Caki2 (cell line): Measurements from ENCODE around the gene ARFGAP1. TPM values are rescaled to one million over a fixed set of nuclear protein-coding genes. Genes with fewer than 3 reads are reported as not detected.

ENCODE experiments used
- DNase-seq: peaks from one replicate; pipeline ENCODE4 v3.0.0-alpha.2; 2015; ENCODE audit warnings: low read depth
- in situ Hi-C: cut with HindIII; loops from 2 replicates; pipeline ENCODE4 v1.10.0; 2016; ENCODE audit warnings: low sequenced_read_pairs, low pct_unique_long_range_greater_than_20kb, mixed read lengths
- total RNA-seq: library from RNA; depleted of rRNA; stranded (reverse); fragments of >200 nt; shearing (Covaris generic); gene quantifications from 2 replicates; pipeline ENCODE4 v1.2.3, GENCODE V29; 2014; ENCODE audit warnings: low replicate concordance

The ARFGAP1 gene
- total RNA-seq, 1 experiment from 2014 or later, result 139 TPM

DNA sequence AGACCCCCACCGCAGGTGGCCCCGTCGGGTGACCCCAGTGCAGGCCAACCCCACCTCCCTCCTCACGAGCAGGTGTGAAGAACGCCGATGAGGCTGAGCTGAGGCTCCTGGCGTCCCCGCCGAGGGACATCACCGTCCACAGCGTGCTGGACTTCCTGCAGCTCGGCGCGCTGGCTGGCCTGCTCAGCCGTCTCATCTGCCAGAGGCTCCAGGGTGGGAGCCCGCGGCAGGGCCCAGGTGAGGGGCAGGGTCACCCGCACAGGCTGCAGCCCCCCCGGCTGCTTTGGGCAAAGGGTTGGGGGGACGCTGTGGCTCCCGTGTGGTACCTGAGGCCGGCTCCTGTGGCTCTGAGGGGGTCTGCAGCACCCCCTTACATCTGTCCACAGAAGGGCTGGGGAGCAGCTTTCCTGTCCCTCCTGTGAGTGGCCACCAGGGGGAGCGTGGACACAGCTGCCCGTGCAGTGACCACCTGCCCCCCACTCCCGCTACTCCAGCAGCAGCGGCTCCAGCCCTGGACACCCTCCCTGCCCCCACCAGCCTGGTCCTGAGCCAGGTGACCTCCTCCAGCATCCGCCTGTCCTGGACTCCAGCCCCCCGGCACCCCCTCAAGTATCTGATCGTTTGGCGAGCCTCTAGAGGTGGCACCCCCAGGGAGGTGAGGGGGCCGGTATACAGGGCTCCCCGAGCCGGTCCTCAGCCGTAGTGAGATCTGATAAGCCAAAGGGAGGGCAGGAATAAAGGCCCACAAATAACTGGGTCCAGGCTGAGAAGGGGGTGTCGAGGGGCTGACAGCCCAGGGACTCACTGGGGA is 36.9 kb downstream of the ARFGAP1 start:
- no peak for DNase-seq
- in situ Hi-C loops, result no loop called here

GRCh38 chr20:63310265-63310991 is 37.8 kb downstream of the ARFGAP1 start:
- DNase-seq, result no peak
- in situ Hi-C loops, result no loop called here

DNA sequence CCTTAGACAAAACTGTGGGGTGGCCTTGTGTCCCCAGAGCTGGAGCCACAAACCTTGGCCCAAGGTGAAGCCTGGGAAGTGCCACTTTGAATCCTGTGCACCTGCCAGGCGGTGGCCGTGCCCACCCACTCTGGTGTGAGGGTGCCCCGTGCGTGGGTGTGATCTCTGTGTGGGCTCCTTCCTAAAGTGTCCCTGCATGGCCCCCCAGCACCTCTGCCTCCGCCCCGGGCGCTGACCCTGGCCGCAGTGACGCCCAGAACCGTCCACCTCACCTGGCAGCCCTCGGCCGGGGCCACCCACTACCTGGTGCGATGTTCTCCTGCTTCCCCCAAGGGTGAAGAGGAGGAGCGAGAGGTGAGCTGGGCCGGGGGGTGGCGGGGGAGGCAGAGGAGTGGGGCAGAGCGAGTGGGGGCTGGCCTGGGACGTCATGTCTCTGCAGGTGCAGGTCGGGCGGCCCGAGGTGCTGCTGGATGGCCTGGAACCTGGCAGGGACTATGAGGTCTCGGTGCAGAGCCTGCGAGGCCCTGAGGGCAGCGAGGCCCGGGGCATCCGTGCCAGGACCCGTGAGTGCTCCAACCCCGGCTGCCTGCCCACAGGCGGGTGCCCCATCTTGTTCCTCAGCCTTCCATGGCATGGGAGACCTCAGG is 38.7 kb downstream of the ARFGAP1 start:
- in situ Hi-C loops, result no loop called here
- no peak for DNase-seq

DNA sequence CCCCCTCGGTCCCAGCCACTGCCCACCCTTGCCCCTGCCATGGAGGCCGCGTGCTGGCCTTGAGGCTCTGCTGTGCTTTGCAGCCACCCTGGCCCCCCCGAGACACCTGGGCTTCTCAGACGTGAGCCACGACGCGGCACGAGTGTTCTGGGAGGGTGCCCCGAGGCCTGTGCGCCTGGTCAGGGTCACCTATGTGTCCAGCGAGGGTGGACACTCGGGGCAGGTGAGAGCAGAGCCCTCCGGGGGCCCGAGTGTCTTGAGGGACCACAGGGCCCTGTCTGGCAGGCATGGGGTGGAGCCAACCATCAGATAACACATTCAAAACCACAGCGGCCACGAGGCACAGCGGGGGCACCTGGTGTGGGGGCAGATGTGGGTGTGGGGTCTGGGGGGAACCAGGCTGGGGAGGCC is 39.2 kb downstream of the ARFGAP1 start:
- in situ Hi-C loops, result no loop called here
- DNase-seq, result no peak

- DNase-seq, result no peak
- in situ Hi-C loops, result no loop called here
Observed at GRCh38 chr20:63312273-63312672, 39.7 kb downstream of the ARFGAP1 start.

DNA sequence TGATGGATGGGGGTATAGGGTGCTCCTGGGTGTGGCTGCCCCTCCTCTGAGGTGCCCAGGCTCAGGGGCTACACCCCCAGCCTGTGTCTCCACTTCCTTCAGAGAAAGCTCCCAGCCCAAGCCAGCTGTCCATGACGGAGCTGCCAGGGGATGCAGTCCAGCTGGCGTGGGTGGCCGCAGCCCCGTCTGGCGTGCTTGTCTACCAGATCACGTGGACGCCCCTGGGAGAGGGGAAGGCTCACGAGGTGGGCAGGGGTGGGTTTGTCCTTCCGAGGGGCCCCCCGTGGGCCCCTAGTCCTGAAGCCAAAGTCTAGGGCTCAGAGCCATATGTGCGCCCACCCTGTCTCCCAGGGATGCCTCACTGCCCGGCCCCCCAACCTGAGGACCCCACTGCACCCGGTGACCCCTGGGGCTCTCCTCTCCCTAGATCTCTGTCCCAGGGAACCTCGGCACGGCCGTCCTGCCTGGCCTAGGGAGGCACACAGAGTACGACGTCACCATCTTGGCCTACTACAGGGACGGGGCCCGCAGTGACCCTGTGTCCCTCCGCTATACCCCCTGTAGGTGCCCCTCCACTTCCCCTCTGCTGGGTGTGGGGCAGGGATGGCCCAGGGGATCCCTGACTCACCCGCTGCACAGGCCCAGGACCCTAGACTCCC is 40.2 kb downstream of the ARFGAP1 start:
- in situ Hi-C loops, result no loop called here
- no peak for DNase-seq

- in situ Hi-C loops, result no loop called here
Observed at GRCh38 chr20:63313349-63314014, 40.9 kb downstream of the ARFGAP1 start.

DNA sequence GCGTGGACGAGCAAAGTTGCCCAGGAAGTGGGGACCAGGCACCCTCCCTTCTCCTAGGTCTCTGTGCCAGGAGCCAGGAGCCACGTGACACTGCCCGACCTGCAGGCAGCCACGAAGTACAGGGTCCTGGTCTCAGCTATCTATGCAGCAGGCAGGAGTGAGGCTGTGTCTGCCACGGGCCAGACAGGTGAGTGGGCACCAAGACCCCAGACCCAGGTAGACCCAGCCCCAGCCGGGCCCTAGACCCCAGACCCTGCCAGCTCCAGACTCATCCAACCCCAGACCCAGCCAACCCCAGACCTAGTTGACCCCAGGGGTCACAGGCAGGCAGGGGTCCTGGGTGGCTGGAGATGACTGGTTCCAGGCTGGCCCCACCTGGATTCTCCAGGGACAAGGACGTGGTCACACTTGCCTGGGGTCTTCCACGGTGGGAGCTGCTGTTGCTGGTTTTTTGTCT is 41.4 kb downstream of the ARFGAP1 start:
- in situ Hi-C loops, result no loop called here

More at GRCh38 chr20:63313349-63314014, 40.9 kb downstream of the ARFGAP1 start:
- DNase-seq, result no peak

GRCh38 chr20:63314566-63315239 is 42.1 kb downstream of the ARFGAP1 start:
- no peak for DNase-seq
- in situ Hi-C loops, result no loop called here

More for the DNA sequence above, 41.4 kb downstream of the ARFGAP1 start:
- DNase-seq, result no peak

GRCh38 chr20:63315240-63315689 is 42.7 kb downstream of the ARFGAP1 start:
- DNase-seq, result no peak
- in situ Hi-C loops, result no loop called here

DNA sequence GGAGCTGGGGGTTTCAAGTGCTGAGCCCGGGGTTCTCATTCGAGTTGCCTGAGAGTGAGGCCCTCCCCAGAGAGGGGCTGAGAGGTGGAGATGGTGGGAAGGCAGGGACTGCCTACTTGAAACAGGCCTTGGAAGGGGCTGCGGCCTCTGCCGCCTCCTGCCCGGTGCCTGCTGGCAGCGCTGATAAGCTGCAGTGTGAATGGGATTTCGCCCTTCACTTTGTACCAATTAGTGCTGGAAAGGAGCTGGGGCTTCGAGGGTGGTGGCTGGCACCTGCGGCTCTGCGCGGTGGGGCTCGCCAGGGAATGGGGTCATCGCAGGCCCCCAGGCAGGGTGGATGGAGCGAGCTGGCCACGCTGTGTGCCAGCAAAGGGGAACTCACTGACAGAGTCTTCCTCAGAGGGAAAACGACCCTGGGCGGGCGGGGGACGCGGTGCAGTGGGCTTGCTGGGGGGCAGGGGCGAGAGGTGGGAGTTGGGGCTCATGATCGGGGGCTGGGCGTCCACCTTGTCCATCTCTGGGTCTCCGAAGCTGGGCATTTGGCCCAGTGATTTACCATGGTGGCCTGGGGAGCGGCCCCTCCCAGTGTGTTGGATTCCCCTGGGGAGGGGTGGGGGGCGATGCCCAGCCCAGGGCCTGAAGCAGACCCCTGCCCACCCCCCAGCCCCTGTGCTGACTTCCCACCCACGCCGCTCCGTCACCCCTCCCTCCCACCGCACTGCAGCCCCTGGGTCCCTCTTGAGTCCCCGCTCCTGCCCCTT is 43.3 kb downstream of the ARFGAP1 start:
- in situ Hi-C loops, result no loop called here
- DNase-seq, result no peak

DNA sequence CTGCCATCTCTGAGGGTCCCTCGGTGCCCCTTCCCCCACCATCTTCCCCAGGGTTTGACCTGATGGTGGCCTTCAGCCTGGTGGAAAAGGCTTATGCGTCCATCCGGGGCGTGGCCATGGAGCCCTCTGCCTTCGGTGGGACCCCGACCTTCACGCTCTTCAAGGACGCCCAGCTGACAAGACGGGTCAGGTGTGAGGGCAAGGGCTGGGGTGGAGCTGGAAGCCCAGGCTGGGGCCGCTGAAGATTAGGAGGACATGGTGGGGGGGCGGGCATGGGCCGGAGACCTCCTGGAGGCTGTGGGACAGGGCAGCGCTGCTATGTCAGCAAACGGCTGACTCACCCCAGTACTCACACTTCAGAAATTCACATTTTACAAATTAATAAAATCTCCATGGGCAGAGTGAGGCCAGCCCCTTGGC is 43.9 kb downstream of the ARFGAP1 start:
- in situ Hi-C loops, result no loop called here
- no peak for DNase-seq

- in situ Hi-C loops, result no loop called here
- DNase-seq, result no peak
Observed at GRCh38 chr20:63317061-63317460, 44.4 kb downstream of the ARFGAP1 start.

GRCh38 chr20:63317601-63318291 is 45.1 kb downstream of the ARFGAP1 start:
- in situ Hi-C loops, result no loop called here

GRCh38 chr20:63318391-63319163 is 46.0 kb downstream of the ARFGAP1 start:
- no peak for DNase-seq
- in situ Hi-C loops, result no loop called here

More at GRCh38 chr20:63317601-63318291, 45.1 kb downstream of the ARFGAP1 start:
- DNase-seq, result no peak
